RKO (cell line): ENCODE measurements around the gene FHIT.
"Not testable (repeated sequence)": the region's sequence is repeated elsewhere in the genome, so short reads cannot be mapped to it uniquely, and the experiment has no call there.

Experiments used
- DNase-seq: peaks from one replicate; pipeline ENCODE4 v3.0.0-alpha.2; 2016; ENCODE audit warnings: low spot score

Gene FHIT

DNA sequence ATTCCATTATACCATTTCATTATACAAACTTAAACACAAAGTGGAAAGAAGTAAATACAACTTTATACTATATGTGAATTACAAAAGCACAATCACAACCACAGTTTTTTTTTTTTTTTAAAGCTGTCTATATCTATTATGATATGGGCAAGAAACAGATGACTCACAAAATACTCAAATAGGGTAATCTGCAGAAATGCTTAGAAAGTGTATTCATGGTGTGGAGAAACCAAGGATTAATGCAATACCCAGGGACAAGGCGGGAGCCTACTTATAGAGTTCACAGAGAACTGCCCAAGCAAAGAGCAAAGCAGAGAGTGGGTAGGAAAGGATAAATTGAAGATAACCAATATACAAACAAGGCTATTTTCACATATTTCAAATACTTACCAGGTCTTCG lies 332.0 kb downstream of the FHIT start:
- DNase-seq: no peak

DNA sequence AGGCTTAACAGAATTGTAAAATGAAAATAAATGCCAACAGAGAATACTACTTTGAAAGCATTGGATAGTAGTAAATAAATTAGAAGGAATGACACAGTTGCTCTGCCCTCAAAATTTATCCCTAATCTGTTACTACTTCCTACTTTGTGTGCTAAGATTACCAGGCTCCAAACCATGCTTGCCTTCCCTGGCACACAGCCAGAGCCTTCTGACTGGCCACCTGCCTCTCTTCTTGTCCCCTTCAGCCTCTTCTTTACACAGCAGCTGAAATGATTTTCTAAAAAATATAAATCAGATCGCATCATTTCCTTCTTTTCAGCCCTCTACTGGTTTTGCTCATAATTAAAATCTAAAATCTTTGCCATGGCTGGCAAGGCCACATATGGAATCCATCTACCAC lies 334.1 kb downstream of the FHIT start:
- no peak for DNase-seq

DNA sequence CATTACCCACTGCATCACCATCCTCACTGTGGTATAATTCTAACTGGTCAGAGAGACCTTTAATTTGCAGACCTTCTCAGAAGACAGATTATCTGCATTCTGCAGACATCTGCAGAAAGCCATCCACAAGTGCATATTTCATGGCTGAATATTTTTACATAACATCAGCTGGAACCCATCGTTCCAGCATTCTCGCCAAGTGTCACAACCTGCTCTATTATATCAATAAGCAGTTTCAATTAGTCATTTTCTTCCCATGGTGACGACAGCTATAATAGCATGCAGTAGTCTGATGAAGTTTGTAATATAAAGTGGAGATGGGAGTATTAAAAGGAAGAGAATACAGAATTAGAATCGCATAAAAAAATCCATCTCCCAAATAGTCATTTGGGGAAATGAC lies 334.7 kb downstream of the FHIT start:
- DNase-seq: no peak

DNA sequence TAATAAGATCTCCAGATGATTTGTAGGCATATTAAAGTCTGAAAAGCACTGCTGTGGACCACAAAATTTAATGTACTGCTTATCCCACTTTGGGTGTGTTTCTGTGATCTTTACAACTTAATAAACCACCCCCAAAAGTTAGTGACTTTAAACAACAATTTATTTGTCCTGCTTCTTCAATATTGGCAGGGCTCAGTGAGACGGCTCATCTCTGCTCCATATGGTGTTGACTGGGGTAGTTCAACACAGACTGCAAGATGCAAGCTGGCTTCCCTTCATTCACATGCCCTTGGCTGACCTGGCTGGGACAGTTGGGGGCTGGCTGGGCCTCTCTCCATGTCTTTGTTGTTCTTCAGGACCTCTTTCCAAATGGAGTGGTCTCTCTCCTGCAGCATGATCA lies 337.8 kb downstream of the FHIT start:
- DNase-seq: no peak

DNA sequence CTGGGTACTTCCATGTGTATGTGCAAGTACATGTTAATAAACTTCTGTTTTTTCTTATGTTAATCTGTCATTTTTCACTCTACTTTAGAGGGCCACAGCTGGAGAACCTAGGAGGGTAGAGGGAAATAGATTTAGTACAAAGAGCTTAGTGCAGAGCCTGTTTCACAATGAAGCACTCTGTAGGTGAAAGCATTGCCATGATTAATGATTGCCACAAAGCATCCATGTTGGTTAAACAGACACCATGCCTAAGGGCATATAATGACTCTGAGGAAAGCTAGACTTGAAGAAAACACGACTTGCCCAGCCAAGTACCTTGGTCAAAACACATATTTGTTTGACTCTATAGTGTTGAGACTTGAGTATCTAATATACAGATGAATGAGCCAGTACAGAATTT lies 338.4 kb downstream of the FHIT start:
- no peak for DNase-seq

DNA sequence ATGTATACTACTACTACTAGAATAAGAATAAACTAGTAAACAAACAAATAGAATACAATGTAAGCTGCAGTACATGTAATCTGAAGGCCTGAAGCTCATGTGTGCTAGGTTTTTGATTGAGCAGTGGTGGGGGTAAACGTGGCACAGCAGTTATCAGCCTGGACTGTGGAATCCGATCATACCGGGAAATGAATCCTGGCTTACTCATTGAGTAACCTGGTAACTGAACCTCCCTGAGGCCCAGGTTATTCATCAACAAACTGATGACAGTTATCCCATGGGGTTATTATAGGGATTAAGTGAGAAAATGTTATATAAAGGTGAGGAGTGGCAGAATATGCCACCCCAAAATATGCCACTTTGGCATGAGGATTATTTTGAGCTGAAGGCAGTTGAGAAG lies 339.1 kb downstream of the FHIT start:
- DNase-seq: no peak

DNA sequence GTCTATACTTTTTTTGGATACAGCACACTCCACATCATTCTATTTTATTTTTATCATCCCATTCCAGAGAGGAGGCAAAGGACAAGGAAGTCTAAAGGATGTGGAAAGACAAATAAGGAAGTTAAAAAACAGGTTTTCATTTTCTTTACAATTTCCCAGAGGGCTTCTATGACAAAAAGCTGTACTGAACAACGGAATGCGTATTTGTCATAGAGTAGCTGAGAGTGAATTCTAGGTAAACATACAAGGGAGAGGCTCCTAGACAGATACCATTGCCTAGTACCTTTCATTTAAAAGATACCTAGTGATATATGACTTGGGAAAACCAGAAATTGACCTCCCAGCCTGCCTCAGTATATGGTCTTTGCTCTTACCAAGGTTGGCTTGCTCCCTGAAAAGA lies 341.7 kb downstream of the FHIT start:
- DNase-seq: no peak

DNA sequence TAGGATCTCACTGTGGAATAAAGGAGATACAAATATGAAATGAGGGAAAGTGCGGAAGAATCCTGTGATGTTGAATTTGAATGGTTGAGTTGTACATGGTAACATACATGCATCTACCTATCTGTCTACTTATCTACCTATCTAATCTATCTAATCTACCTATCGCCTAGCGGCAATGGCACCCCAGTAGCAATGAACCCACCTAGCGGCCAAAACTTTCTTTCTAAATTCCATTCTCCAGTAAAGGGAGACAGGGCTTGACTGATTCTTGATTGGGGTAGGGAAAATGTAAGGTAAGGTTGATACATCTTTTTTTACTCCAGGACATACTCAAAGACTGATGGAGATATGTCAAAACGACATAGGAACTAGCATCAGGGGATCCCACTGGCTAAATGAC lies 345.0 kb downstream of the FHIT start:
- no peak for DNase-seq

DNA sequence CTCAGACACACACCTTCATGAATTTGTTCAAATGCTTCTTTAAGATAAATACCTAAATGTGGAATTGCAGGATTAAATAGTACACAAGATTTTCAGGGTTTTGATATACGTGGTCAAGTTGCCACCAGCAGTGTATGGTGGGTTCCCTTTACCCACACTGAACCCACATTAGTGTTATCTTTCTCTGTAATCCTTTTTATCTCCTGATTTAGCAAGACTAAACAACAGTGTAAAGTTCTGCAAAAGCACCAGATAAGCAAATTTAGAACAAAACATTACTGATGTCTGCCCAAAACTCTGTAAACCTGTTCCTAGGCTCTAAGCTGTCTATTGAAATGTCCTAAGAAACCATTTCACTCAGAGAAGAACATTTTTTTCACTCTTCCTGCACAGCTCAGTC lies 352.9 kb downstream of the FHIT start:
- DNase-seq: no peak

DNA sequence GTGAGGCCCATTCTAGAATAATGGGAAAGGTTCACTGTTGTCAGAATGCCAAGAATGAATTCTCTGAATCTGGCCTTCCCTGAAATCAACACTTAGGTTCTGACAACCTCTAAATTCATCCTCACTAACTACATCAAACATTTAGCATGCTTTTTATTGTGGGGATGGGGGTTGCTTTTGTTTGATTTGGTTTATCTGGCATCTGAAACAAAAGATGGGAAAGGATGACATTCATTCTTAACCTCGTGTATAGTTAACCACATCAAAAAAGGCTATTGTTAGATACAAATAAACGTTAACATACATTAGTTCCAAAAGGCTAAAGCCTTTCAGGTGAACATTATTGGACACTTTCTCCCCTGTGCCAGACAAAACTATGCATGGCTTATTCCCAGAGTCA lies 357.3 kb downstream of the FHIT start:
- DNase-seq: no peak

DNA sequence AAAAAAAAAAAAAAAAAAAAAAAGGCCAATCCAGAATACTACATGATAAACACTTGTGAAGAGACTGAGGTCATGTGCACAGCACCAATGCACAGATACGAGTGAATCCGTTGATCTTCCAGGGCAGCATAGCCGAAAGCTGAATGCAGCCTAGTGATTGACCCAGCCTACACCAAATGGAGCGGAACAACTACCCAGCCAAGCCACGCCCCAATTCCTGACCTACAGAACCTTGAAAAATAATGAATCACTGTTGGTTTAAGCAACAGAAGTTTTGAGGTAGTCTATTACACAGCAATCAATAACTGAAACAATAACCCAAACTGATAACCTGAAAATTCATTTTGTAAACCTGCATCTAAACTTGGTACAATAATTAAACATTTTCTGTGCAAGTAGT lies 361.0 kb downstream of the FHIT start:
- DNase-seq: no peak

DNA sequence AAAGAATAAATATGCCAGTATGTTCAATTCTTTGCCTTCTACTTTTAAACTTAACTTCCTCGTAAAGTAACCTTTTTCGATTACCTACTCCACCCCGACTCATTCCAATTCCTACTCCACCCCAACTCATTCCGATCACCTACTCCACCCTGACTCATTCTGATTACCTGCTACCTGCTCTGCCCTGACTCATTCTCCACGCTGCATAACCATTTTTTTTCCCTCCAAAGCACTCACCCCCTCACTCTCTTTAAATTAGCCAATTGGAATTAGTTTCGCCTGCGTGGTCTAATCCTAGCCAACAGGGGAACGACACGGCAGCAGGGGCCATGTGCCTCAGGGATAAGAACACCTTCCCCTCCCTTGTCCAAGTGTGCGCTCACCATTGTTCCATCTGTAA lies 362.3 kb downstream of the FHIT start:
- DNase-seq: not testable (repeated sequence)

DNA sequence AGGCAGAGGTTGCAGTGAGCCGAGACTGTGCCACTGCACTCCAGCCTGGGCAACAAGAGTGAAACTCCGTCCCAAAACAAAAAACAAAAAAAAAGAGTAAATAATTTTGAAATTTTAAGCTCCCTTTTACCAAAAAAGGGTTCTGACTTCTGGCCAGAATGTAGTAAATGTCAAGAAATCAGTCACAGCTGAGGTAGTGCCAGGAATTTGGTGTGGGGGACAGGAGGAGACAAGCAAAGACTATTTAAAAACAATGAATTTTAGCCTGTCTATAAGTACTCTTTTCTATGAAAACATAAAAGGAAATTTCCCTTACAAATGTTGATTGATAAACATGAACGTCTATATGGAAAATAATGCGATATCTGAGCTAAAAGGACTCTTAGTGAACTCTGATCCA lies 363.7 kb downstream of the FHIT start:
- no peak for DNase-seq

DNA sequence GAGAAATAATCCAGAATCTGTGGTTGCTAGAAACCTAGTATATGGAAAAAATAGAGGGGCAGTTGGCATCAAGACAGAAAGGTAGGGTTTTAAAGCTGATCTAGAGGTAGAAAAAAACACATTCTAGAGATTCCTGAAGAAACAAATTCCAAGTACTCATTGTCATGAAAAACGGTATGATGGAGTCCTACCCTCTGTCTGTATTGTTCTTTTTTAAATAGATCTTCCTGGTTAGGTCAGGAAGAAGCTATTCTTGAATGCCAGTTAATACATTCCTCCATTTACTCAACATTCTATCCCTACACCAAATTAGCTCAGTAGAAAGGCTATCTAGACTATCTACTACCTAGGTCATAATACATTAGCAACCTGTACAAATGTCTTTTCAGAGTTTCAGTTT lies 364.7 kb downstream of the FHIT start:
- no peak for DNase-seq

DNA sequence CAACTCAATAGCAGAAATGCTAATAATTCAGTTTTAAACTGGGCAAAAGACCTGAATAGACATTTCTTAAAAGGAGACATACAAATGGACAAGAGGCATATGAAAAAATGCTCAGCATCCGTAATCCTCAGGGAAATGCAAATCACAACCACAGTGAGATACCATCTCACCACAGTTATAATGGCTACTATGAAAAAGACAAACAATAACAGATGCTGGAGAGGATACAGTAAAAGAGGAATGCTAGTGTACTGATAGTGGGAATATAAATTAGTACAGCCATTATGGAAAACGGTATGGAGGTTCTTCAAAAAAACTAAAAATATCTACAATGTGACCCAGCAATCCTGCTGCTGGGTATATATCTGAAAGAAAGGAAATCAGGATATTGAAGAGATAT lies 367.2 kb downstream of the FHIT start:
- DNase-seq: no peak

DNA sequence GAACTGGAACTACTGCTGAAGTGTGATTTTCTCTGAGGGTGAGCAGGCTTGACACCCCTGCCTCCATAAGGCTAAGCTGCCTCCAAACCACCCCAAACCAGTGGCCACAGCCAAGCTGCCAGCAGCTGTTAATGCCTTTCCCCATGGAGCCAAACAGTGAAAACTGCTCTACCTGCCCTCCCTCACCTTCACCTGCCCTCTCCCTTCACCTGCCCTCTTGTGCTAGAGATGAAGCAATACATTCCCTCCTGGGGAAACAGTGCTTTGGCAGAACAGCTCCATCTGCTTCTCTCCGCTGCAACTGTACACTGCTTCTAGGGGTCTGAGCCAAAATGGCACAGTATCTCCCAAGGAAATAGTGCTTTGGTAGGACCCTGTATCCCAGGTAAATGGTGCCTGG lies 374.1 kb downstream of the FHIT start:
- DNase-seq: no peak

DNA sequence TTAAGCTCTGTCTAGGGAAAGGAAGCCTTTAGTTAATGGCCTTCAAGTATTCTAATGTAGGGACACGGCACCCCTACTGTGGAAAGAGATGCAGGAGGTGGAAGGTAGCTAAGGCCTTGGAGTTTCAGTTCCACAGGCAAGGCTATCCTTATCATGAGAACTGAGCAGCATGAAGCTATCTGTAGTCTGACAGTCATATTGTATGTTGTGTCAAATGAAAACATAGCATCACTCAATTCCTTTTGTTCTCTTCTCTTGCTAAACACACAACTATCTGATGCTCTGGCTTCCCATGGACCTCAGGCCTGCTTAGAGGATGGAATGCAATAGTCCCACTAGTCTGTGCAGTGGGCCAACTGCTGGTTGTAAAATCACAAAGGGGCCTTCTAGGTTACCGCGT lies 380.9 kb downstream of the FHIT start:
- DNase-seq: no peak

DNA sequence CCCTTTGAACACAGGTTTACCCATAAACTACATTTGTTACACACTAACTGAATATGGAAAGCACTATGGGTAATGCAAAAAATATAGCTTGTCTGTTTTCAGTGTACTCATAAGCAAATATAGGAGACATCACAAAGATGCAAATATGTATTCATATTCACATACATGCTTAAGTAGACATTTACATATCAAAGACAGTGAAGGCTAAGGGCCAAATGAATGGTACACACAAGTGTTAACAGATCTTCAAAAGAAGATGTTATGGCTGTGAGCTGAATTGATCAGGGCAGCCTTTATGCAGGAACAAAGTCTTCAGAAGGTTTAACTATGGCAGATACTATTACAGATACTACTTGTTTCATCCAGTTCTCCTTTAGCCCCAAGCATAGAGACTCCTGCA lies 384.1 kb downstream of the FHIT start:
- DNase-seq: no peak

DNA sequence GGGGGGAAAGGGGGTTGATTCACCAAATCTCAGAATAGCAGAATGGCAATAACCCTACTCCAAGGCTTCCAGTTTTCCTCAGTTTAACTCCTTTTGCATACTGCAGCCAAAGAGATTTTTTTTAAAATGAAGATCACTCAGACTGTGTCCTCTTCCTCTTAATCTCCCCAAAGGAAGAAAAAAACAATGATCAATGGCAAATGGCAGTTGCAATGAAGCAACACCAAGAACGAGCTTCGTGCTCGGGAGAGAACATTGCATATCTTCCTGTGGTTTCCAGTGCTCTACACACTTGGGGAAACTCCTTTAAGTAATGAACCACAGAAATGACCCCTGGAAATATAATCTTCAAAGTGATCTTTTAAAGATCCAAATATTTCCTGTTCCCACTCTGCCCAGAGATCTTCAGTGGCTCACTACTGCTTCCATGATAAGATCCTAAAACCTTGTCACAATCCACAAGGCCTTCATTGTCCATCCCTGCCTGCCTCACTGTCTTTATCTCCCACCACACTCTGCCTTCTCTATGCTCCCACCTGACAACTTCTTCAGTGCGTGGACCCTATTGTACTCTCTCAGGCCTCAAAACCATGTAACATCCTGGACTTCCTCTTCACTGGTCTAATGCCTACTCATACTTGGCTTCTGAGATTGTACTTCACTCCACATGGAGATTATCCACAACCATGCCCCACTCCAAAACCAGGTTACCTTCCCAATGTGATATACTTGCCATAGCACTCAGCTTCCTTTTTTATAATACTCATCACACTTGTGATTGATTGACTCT lies 394.8 kb downstream of the FHIT start:
- DNase-seq: no peak

DNA sequence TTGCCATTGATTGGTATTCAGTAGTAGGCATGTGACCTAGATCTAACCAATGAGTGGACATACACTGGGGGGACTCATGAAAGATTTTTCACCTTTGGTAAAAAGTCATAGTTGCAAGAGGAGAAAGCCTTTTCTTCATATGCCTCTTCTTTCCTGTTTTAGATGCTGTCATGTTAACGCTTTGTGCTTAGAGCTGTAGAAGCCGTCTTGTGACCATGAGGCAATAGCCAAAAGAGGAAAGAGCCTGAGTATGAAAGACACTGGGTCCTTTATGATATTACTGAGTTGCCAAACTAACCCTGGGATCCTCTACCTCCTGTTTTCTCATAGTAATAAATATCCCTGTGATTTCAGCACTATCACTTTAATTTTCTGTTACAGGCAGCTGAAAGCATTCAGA lies 396.0 kb downstream of the FHIT start:
- no peak for DNase-seq

DNA sequence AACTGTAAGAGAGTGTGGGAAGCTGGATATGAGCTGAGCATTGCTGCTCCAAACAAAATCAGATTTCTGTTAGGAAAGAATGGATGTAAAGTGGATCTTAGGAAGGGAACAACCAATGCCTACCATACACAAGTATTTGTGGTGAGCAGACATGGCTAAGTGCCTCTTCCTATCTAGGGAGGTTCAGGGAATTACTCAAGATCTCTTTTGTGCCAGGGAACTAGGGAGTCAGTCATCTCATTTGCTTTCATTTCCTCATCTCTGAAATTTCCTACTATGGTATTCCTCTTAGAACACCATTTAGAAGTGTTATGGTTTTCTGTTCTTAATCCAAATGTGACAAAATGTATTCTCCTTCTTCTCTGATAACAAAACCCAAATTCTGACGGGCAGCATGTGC lies 396.5 kb downstream of the FHIT start:
- DNase-seq: no peak

DNA sequence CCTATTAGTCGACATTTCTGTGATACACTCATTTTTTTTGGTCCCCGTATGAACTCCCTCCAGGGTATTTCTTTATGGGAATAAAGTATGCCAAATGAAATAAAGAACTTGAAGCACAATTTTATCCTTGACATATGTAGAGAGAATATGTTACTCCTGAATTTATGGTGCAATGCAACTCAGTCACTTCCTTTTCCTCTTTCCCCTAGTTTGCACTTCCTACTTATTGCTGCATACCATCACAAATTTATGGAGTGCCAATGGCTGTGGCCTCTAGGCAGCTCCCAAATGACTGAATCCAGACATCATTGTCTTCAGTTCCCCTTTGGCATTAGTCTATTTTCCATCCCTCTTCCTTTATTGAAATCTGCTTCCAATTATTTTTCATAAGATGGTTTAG lies 403.5 kb downstream of the FHIT start:
- no peak for DNase-seq

DNA sequence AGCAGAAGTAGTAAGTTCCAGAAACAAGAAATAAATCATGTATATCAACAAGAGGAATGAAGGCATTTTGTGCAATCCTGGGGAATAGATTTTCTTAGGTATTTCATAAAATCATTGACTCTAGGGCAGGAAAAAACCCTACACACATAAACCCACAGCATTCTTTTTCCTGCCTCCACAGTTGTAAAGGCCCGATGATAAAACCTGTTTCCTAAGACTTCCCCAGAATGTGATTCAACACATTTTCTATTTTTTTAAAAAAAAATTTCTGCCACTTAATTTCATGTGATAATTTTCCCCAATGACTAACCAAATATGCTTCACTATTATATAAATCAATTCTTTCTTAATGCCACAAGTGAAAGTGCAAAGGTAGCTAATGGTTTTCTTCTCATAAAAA lies 407.0 kb downstream of the FHIT start:
- DNase-seq: no peak

DNA sequence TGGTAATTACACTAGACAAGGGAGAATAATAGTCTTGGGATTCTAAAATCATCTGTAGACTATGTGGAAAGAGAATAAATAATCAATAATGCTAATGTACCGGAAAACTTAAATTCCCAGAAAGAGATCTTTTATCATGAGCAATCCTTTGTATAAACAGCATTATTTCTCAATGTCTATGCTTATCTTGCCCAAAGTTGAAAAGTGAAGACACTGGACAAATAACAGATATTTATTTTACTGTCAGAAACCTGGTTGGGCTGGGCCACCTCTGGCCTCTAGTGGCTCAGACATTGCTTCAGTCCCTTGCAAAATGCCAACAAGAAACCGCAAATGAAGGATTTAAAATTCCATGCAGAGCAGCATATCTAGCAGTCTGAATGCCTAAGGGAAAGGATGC lies 409.9 kb downstream of the FHIT start:
- no peak for DNase-seq

DNA sequence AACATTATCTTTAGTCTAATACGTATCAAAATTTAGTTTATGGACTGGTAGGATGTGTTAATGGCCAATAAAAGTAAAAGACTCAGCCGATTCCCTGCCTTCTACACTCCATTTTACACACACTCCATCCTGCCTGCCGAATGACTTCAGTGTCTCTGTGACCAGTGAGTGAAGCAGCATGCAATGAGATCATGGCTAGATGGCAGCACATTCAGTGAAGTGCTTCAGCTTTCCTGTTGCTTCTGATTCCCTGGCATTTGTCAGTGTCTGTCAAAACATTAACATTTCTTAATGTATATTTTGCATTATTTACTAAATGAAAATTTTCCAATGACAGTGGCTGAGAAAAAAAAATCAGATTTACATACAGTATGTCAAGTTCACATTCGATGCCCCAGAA lies 412.0 kb downstream of the FHIT start:
- DNase-seq: no peak
